HG03097 (cell line): ENCODE data around the gene NOM1.
"Not testable (repeated sequence)": the region's sequence is repeated elsewhere in the genome, so short reads cannot be mapped to it uniquely, and the experiment has no call there.

Experiments used
- ATAC-seq: cut with Tn5 transposase; IDR thresholded peaks from one replicate; pipeline ENCODE4 v1.9.1; 2021; ENCODE audit not compliant: unreplicated experiment, low FRiP score

The NOM1 gene

DNA sequence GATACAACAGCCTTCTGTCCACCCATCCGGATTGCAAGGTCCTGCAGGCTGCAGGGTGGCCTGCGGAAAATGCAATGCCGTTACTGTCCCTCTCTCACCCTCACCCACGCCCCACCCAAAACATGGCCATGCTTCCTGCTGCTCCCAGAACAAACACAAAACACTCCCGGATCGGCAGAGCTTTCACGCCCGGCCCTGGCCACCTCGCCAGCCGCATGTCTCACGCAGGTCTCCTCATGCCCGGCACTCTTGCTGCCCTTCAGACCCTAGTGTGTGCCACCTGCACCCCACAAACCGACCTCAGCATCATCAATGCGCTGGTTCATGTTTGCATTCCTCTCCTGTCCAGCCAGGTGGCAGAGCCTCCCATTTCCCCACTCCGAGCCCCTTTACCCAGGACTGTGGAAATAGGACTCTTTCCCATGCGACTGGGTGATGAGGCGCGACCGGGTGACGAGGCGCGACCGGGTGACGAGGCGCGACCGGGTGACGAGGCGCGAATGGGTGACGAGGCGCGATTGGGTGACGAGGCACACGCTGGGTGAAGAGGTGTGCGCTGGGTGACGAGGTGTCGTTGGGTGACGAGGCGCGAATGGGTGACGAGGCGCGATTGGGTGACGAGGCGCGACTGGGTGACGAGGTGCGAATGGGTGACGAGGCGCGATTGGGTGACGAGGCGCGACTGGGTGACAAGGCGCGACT lies 8.9 kb upstream of the NOM1 start:
- no peak for ATAC-seq

DNA sequence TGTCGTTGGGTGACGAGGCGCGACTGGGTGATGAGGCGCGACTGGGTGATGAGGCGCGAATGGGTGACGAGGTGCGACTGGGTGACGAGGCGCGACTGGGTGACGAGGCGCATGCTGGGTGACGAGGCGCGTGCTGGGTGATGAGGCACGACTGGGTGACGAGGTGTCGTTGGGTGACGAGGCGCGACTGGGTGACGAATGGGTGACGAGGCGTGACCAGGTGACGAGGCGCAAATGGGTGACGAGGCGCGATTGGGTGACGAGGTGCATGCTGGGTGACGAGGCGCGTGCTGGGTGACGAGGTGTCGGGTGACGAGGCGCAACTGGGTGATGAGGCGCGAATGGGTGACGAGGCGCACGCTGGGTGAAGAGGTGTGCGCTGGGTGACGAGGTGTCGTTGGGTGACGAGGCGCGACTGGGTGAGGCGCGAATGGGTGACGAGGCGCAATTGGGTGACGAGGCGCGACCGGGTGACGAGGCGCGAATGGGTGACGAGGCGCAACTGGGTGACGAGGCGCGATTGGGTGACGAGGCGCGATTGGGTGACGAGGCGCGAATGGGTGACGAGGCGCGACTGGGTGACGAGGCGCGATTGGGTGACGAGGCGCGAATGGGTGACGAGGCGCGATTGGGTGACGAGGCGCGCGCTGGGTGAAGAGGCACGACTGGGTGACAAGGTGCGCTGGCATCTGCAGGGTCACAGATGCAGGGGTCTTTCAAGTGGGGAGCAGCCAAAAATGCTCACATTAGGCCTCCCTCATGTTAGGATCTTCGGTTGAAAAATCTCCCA lies 7.9 kb upstream of the NOM1 start:
- no peak for ATAC-seq

GRCh38 chr7:156942708-156943090 lies 6.8 kb upstream of the NOM1 start:
- no peak for ATAC-seq

- no peak for ATAC-seq
These were observed 6.1 kb upstream of the NOM1 start for GRCh38 chr7:156943091-156944041.

- ATAC-seq, result no peak
These were observed 4.6 kb upstream of the NOM1 start for GRCh38 chr7:156944876-156945275.

DNA sequence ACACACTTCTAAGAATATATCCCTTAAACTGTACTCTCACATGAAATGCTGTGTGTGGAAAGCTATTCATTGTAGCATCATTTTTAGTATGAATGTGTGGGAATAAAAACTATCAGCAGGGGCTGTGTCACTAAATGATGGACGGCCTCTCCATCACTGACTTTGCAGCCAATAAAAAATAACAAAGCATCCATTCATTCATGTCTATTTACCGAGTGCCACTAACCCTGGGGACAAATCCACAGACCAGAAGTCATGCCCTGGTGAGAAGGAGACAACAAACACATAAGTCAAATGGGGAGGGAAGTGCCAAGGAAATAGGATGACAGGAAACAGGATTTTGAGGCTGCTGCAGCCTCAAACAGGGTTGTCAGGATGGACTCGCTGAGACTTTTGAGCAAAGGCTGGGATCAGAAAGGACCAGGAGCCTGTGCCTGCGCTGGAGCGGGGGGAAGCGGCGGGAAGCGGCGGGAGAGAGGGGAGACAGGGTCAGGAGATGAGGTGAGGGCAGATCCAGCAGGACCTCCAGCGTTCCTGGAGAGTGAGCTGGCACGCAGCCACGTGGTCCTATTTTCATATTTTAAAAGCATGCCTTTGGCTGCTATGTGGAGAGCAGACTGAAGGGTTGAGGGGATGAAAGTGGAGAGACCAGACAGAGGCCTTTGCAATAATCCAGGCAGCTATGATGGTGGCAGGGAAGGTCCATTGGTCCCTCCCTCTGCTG lies 2.2 kb upstream of the NOM1 start:
- no peak for ATAC-seq

GRCh38 chr7:156948361-156948760 lies 1.2 kb upstream of the NOM1 start:
- ATAC-seq, result no peak

DNA sequence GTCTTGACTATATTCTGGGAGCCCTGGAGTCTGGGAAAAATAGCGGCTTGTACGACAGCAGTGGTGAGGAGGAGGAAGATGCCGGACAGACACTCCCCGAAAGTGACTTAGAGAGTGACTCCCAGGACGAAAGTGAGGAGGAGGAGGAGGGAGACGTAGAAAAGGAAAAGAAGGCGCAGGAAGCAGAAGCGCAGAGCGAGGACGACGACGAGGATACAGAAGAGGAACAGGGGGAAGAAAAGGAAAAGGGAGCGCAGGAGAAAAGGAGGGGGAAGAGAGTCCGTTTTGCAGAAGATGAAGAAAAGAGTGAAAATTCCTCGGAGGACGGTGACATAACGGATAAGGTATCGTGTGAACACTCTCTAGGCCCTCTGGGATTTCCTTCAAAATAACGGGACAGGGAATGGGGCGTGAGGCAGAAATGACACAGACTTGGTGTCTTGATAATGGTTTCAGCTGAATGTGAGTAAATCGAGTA lies 908 bp downstream of the NOM1 start:
- no peak for ATAC-seq

DNA sequence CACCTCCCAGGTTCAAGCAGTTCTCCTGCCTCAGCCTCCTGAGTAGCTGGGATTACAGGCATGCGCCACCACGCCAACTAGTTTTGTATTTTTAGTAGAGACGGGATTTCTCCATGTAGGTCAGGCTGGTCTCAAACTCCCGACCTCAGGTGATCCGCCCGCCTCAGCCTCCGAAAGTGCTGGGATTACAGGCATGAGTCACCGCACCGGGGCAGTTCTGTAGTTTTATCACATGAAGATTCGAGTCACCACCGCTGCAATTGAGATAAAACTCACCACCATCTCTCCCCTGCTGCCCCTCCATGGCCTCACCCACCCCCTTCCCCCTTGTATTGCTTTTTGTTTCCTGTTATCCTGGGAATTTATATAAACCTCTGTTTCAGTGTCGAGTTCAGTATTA lies 3.7 kb downstream of the NOM1 start:
- ATAC-seq, result not testable (repeated sequence)

- no peak for ATAC-seq
These were observed 5.4 kb downstream of the NOM1 start for GRCh38 chr7:156954941-156955340.

DNA sequence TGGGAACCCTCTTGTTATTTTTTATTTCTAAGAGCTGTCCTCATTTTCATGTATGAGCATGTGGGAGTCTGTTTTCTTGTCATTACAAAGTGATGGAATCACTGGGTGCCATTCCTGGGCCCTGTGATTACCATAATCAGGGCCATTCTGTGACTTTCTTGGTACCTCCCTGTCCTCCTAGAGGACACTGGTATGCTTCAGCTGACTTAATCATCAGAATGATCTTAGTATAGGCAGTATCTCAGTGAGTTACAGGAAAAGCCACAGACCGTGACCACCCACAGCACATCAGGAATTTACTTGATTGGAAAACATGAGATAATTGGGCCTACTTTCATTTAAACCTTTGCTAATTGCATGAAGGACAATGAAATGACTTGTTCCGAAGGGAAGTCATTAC lies 7.2 kb downstream of the NOM1 start:
- ATAC-seq, result no peak

GRCh38 chr7:156962145-156962544 lies 12.6 kb downstream of the NOM1 start:
- no peak for ATAC-seq

DNA sequence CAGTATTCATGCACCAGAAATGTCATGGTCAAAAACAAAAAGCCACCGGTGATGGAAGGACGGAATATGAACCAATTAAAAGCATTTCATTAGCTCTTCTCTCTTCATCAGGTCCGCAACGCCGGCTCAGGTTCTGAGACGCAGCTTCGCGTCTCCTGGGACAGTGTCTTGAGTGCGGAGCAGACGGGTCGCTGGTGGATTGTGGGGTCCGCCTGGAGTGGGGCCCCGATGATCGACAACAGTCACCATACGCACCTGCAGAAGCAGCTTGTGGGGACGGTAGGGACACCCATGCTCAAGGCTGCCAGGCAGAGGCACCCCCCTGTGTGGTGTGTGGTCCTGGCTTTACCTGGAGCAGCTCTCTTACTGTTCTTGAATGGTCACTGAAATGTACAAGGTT lies 13.4 kb downstream of the NOM1 start:
- ATAC-seq, result no peak

- ATAC-seq, result no peak
These were observed 14.0 kb downstream of the NOM1 start for GRCh38 chr7:156963472-156963871.

DNA sequence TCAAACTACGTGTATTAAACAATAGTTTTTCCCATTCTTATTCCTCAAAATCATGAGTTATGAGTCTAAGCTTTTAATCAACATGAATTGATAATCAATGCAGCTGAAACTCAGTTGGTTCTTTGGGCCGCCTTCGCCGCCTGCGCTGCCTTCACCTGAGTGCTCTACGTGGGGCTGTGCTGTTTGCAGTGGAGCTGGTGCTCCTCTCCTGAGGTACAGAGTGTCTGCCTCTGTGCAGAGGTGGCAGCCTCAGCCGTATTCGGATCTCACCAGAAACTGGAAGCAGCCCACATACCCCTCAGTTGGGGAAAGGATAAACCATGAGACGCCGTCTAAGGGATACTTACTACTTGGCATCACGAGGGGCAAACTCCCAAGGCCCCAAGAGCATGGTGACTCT lies 15.5 kb downstream of the NOM1 start:
- no peak for ATAC-seq

DNA sequence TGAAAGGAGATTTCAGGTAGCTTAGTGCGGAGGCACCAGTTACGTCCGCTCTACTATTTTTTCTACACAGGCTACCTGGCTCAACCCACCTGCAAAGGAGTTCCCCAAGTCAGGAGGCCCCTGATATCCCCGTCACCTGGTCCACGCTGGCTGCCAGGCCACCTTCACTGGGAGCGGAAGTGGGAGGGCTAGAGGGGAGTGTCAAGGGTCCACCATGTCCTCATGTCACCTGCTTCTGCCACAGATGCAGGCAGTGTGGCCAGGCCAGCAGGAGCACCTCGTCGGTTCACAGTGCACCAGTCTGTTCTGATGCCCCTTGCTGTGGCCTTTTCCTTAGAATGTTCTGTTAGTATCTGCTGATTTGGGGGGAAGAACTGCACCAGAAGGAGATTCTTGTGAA lies 16.9 kb downstream of the NOM1 start:
- no peak for ATAC-seq

- no peak for ATAC-seq
These were observed 18.7 kb downstream of the NOM1 start for GRCh38 chr7:156968183-156968582.

DNA sequence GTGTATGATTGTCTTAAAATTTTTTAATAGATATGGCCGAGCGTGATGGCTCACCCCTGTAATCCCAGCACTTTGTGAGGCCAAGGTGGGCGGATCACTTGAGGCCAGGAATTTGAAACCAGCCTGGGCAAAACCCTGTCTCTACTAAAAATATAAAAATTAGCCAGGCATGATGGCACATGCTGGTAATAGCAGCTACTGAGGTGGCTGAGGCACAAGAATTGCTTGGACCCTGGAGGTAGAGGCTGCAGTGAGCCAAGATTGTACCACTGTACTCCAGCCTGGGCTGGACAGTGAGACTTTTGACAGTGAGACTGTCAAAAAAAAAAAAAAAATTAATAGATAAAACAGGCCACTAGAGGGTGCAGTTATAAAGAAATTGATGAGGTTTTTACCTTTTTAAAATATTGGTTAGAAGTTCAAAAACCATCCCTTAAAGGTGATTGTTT lies 20.5 kb downstream of the NOM1 start:
- no peak for ATAC-seq

- ATAC-seq, result no peak
These were observed 26.1 kb downstream of the NOM1 start for GRCh38 chr7:156975620-156976019.

- no peak for ATAC-seq
These were observed 29.6 kb downstream of the NOM1 start for GRCh38 chr7:156979007-156979606.
